K562 (cell line): ENCODE data around the gene ARHGEF12. TPM values are rescaled to one million over a fixed set of nuclear protein-coding genes. Genes with fewer than 3 reads are reported as not detected.

Source experiments
- MYBL2 ChIP-seq, 2 experiments: fragments of 450-650 bp in 1 of 2; sonication (generic) in 1 of 2; formaldehyde crosslinking in 1 of 2; IDR thresholded peaks; 2 replicates each; pipeline versions ENCODE4 v1.6.1 to v1.8.1; 2017 to 2022; ENCODE audit warnings: borderline replicate concordance in 1 of 2, inconsistent platforms in 1 of 2, low read depth in 1 of 2, mild to moderate bottlenecking in 1 of 2, missing genetic modification reagents in 1 of 2, moderate library complexity in 1 of 2
- TAF15 ChIP-seq: fragments of 200-400 bp; formaldehyde crosslinking; IDR thresholded peaks from 2 replicates; pipeline ENCODE4 v1.6.1; 2017; ENCODE audit warnings: mild to moderate bottlenecking, low read depth, low read length, moderate library complexity
- ZNF175 ChIP-seq: fragments of 200-800 bp; sonication (Bioruptor generic); IDR thresholded peaks from 2 replicates; pipeline ENCODE4 v1.6.1; 2016; ENCODE audit warnings: low read depth, mild to moderate bottlenecking, missing genetic modification characterization, missing compliant biosample characterization
- polyA plus RNA-seq, 8 experiments: library from polyadenylated mRNA; depleted of rRNA in 4 of 8; stranded (reverse) in 5 of 8; unstranded in 3 of 8; fragments of >200 nt; fragmentation: Nextera tagmentation in 2 of 8; fragmentation: Illumina TruSeq in 1 of 8; extraction: Ambion mirVana in 2 of 8; extraction: Trizol in 1 of 8; gene quantifications; 2 replicates each; pipeline versions ENCODE4 v1.2.1 to v1.2.3, GENCODE V29; 2011 to 2014; ENCODE audit warnings: inconsistent platforms in 1 of 8, missing spikeins in 1 of 8
- total RNA-seq, 7 experiments: library from RNA; depleted of rRNA in 6 of 7; stranded (reverse); fragments of >200 nt in 6 of 7; fragmentation: Illumina TruSeq in 2 of 7; extraction: Trizol in 2 of 7; gene quantifications; 2 replicates each; pipeline versions ENCODE4 v1.2.1 to v1.2.3, GENCODE V29; 2011 to 2021; ENCODE audit warnings: low replicate concordance in 1 of 7
- TF ChIP-seq, protein P1 (sequence below), 2 experiments: fragments of 450-650 bp in 1 of 2; sonication (generic) in 1 of 2; formaldehyde crosslinking in 1 of 2; IDR thresholded peaks; 2 replicates each; pipeline versions ENCODE4 v1.7.1 to v1.9.0; 2016 to 2022; ENCODE audit warnings: inconsistent platforms in 1 of 2, mild to moderate bottlenecking in 1 of 2, missing genetic modification reagents in 1 of 2
- TF ChIP-seq, protein P2 (sequence below), 2 experiments: fragments of 200-800 bp in 1 of 2; sonication (Bioruptor generic) in 1 of 2; sonication (generic) in 1 of 2; formaldehyde crosslinking in 1 of 2; IDR thresholded peaks in 1 of 2; conservative IDR thresholded peaks in 1 of 2; 2 replicates each; pipeline versions ENCODE4 v1.5.0 to v1.6.1; 2016 to 2020; ENCODE audit warnings: missing compliant biosample characterization in 1 of 2, missing genetic modification characterization in 1 of 2, missing genetic modification reagents in 1 of 2
- TF ChIP-seq, protein P3 (sequence below): sonication (generic); formaldehyde crosslinking; IDR thresholded peaks from 2 replicates; pipeline ENCODE4 v1.8.1; 2022; ENCODE audit warnings: missing genetic modification reagents

The ARHGEF12 gene
- total and polyA plus RNA-seq, 9 of the 15 experiments (the other 6 are each of a cell fraction or from before 2014, with no cell fraction given): 3.5 to 51.7 (median 29.5) TPM

GRCh38 chr11:120338107-120338933, 2.1 kb downstream of the ARHGEF12 start (continued):
- TF ChIP-seq MYBL2 (IDR thresholded peaks at IDR 0.05; ENCODE audit: low read depth): no peak
- no peak for TF ChIP-seq MYBL2 (CRISPR knock-in tag; IDR thresholded peaks at IDR 0.05; ENCODE audit: borderline replicate concordance)
- no peak for TF ChIP-seq ZNF175 (CRISPR knock-in tag)
- TF ChIP-seq, protein P1, sequence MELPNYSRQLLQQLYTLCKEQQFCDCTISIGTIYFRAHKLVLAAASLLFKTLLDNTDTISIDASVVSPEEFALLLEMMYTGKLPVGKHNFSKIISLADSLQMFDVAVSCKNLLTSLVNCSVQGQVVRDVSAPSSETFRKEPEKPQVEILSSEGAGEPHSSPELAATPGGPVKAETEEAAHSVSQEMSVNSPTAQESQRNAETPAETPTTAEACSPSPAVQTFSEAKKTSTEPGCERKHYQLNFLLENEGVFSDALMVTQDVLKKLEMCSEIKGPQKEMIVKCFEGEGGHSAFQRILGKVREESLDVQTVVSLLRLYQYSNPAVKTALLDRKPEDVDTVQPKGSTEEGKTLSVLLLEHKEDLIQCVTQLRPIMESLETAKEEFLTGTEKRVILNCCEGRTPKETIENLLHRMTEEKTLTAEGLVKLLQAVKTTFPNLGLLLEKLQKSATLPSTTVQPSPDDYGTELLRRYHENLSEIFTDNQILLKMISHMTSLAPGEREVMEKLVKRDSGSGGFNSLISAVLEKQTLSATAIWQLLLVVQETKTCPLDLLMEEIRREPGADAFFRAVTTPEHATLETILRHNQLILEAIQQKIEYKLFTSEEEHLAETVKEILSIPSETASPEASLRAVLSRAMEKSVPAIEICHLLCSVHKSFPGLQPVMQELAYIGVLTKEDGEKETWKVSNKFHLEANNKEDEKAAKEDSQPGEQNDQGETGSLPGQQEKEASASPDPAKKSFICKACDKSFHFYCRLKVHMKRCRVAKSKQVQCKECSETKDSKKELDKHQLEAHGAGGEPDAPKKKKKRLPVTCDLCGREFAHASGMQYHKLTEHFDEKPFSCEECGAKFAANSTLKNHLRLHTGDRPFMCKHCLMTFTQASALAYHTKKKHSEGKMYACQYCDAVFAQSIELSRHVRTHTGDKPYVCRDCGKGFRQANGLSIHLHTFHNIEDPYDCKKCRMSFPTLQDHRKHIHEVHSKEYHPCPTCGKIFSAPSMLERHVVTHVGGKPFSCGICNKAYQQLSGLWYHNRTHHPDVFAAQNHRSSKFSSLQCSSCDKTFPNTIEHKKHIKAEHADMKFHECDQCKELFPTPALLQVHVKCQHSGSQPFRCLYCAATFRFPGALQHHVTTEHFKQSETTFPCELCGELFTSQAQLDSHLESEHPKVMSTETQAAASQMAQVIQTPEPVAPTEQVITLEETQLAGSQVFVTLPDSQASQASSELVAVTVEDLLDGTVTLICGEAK (IDR thresholded peaks at IDR 0.05): peak; percentile 11; the same call in 1 of the 2 replicates
- TF ChIP-seq, protein P1 (CRISPR knock-in tag; IDR thresholded peaks at IDR 0.05): no peak
- TF ChIP-seq, protein P2, sequence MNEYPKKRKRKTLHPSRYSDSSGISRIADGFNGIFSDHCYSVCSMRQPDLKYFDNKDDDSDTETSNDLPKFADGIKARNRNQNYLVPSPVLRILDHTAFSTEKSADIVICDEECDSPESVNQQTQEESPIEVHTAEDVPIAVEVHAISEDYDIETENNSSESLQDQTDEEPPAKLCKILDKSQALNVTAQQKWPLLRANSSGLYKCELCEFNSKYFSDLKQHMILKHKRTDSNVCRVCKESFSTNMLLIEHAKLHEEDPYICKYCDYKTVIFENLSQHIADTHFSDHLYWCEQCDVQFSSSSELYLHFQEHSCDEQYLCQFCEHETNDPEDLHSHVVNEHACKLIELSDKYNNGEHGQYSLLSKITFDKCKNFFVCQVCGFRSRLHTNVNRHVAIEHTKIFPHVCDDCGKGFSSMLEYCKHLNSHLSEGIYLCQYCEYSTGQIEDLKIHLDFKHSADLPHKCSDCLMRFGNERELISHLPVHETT (CRISPR knock-in tag; conservative IDR thresholded peaks at IDR 0.05 in 1 of 2, IDR thresholded peaks at IDR 0.05 in 1 of 2): no peak
- TF ChIP-seq TAF15: no peak
- TF ChIP-seq, protein P3, sequence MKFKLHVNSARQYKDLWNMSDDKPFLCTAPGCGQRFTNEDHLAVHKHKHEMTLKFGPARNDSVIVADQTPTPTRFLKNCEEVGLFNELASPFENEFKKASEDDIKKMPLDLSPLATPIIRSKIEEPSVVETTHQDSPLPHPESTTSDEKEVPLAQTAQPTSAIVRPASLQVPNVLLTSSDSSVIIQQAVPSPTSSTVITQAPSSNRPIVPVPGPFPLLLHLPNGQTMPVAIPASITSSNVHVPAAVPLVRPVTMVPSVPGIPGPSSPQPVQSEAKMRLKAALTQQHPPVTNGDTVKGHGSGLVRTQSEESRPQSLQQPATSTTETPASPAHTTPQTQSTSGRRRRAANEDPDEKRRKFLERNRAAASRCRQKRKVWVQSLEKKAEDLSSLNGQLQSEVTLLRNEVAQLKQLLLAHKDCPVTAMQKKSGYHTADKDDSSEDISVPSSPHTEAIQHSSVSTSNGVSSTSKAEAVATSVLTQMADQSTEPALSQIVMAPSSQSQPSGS: no peak
